ENCODE results near the gene MAD2L2. TPM values are rescaled to one million over a fixed set of nuclear protein-coding genes. Genes with fewer than 3 reads are reported as not detected.

The MAD2L2 gene
- total and polyA plus RNA-seq, 4 experiments from 2014 or later: 20.7 to 55.1 (median 37.1) TPM

- Mint-ChIP-seq H3K9me3 (no peaks in the 10 kb centered on the region), H3K27me3 (peaks cover 15 to 17% of the 10 kb centered on the region in 2 donors), H3K27ac (no peak overlapping the region), H3K4me1 (no peaks in the 10 kb centered on the region), H3K36me3 (no peaks in the 10 kb centered on the region), H3K4me3 (no peak overlapping the region)
- CTCF ChIA-PET (ENCODE audit: partially characterized antibody): interaction anchor here (1.4 kb wide), 1 partner anchor 24 kb away, joined by 3 read pairs; no protein-coding TSS in a partner anchor
- H3K36me3 ChIP-seq (ENCODE audit: insufficient read depth, low read length): no peaks in the 10 kb centered on the region
- no peak for DNase-seq
- no peak overlapping the region for H3K4me3 ChIP-seq (ENCODE audit: low read length in 2 of 2)
- POLR2A ChIA-PET (ENCODE audit: partially characterized antibody): no interaction called here
- intact Hi-C loops (cut with micrococcal nuclease): no loop called here
- no peak overlapping the region for H3K27ac ChIP-seq (ENCODE audit: low read depth, low read length)
- no peaks in the 10 kb centered on the region for H3K4me1 ChIP-seq (ENCODE audit: insufficient read depth, low read length)
- no peaks in the 10 kb centered on the region for H3K9me3 ChIP-seq (ENCODE audit: control insufficient read depth in 1 of 2, low read length in 2 of 2)
- peaks cover 3% of the 10 kb centered on the region for H3K27me3 ChIP-seq (ENCODE audit: insufficient read depth, low read length)
These were observed 24.6 kb upstream of the MAD2L2 start for GRCh38 chr1:11705596-11705995.

- peaks cover 3% of the 10 kb centered on the region for H3K27me3 ChIP-seq (ENCODE audit: insufficient read depth, low read length)
- no peak overlapping the region for H3K4me3 Mint-ChIP-seq
These were observed 23.9 kb upstream of the MAD2L2 start for GRCh38 chr1:11704691-11705475.

GRCh38 chr1:11704194-11704529 lies 23.2 kb upstream of the MAD2L2 start:
- no peaks in the 10 kb centered on the region for H3K36me3 Mint-ChIP-seq

More at GRCh38 chr1:11704691-11705475, 23.9 kb upstream of the MAD2L2 start:
- Mint-ChIP-seq H3K27ac (no peak overlapping the region), H3K27me3 (peaks cover 15 to 16% of the 10 kb centered on the region in 2 donors), H3K4me1 (no peaks in the 10 kb centered on the region), H3K9me3 (no peaks in the 10 kb centered on the region), H3K36me3 (no peaks in the 10 kb centered on the region)
- H3K4me3 ChIP-seq (ENCODE audit: low read length in 2 of 2): no peak overlapping the region
- no peaks in the 10 kb centered on the region for H3K9me3 ChIP-seq (ENCODE audit: control insufficient read depth in 1 of 2, low read length in 2 of 2)
- POLR2A ChIA-PET (ENCODE audit: partially characterized antibody): no interaction called here
- no peak overlapping the region for H3K27ac ChIP-seq (ENCODE audit: low read depth, low read length)
- H3K36me3 ChIP-seq (ENCODE audit: insufficient read depth, low read length): no peaks in the 10 kb centered on the region
- no peak for DNase-seq
- CTCF ChIA-PET (ENCODE audit: partially characterized antibody): interaction anchor here (1.4 kb wide), 1 partner anchor 23 kb away, joined by 3 read pairs; no protein-coding TSS in a partner anchor
- intact Hi-C loops (cut with micrococcal nuclease): no loop called here
- no peaks in the 10 kb centered on the region for H3K4me1 ChIP-seq (ENCODE audit: insufficient read depth, low read length)

GRCh38 chr1:11703357-11704193 lies 22.6 kb upstream of the MAD2L2 start:
- H3K4me1 ChIP-seq (ENCODE audit: insufficient read depth, low read length): no peaks in the 10 kb centered on the region

More at GRCh38 chr1:11704194-11704529, 23.2 kb upstream of the MAD2L2 start:
- no peaks in the 10 kb centered on the region for H3K9me3 Mint-ChIP-seq
- intact Hi-C loops (cut with micrococcal nuclease): no loop called here
- Histone ChIP-seq H3K27me3 (ENCODE audit: insufficient read depth, low read length) (peaks cover 3% of the 10 kb centered on the region), H3K36me3 (ENCODE audit: insufficient read depth, low read length) (no peaks in the 10 kb centered on the region), H3K27ac (ENCODE audit: low read depth, low read length) (no peak overlapping the region), H3K4me1 (ENCODE audit: insufficient read depth, low read length) (no peaks in the 10 kb centered on the region), H3K4me3 (ENCODE audit: low read length in 2 of 2) (no peak overlapping the region), H3K9me3 (ENCODE audit: control insufficient read depth in 1 of 2, low read length in 2 of 2) (no peaks in the 10 kb centered on the region)
- H3K27ac Mint-ChIP-seq: no peak overlapping the region
- DNase-seq: no peak
- H3K4me3 Mint-ChIP-seq: no peak overlapping the region
- H3K4me1 Mint-ChIP-seq: no peaks in the 10 kb centered on the region
- CTCF ChIA-PET (ENCODE audit: partially characterized antibody): interaction anchor here (1.4 kb wide), 1 partner anchor 22 kb away, joined by 3 read pairs; no protein-coding TSS in a partner anchor
- peaks cover 12% of the 10 kb centered on the region in 2 donors for H3K27me3 Mint-ChIP-seq
- POLR2A ChIA-PET (ENCODE audit: partially characterized antibody): no interaction called here

GRCh38 chr1:11701981-11702803 lies 21.2 kb upstream of the MAD2L2 start:
- H3K27ac Mint-ChIP-seq: no peak overlapping the region
- no peaks in the 10 kb centered on the region for H3K9me3 Mint-ChIP-seq
- no peak overlapping the region for H3K4me3 ChIP-seq (ENCODE audit: low read length in 2 of 2)
- no peak overlapping the region for H3K4me3 Mint-ChIP-seq
- peaks cover 15 to 16% of the 10 kb centered on the region in 2 donors for H3K27me3 Mint-ChIP-seq
- no peaks in the 10 kb centered on the region for H3K27me3 ChIP-seq (ENCODE audit: insufficient read depth, low read length)
- H3K36me3 ChIP-seq (ENCODE audit: insufficient read depth, low read length): no peaks in the 10 kb centered on the region
- no peak overlapping the region for H3K27ac ChIP-seq (ENCODE audit: low read depth, low read length)
- DNase-seq: no peak
- no peaks in the 10 kb centered on the region for H3K36me3 Mint-ChIP-seq
- intact Hi-C loops (cut with micrococcal nuclease): no loop called here
- peaks cover 5% of the 10 kb centered on the region for H3K4me1 ChIP-seq (ENCODE audit: insufficient read depth, low read length)
- H3K9me3 ChIP-seq (ENCODE audit: control insufficient read depth in 1 of 2, low read length in 2 of 2): no peaks in the 10 kb centered on the region
- H3K4me1 Mint-ChIP-seq: no peaks in the 10 kb centered on the region
- CTCF ChIA-PET (ENCODE audit: partially characterized antibody): interaction anchor here (1.5 kb wide), 1 partner anchor 9 kb away, joined by 3 read pairs; no protein-coding TSS in a partner anchor
- POLR2A ChIA-PET (ENCODE audit: partially characterized antibody): no interaction called here

More at GRCh38 chr1:11703357-11704193, 22.6 kb upstream of the MAD2L2 start:
- POLR2A ChIA-PET (ENCODE audit: partially characterized antibody): no interaction called here
- intact Hi-C loops (cut with micrococcal nuclease): no loop called here
- Histone ChIP-seq H3K27ac (ENCODE audit: low read depth, low read length) (no peak overlapping the region), H3K36me3 (ENCODE audit: insufficient read depth, low read length) (no peaks in the 10 kb centered on the region), H3K9me3 (ENCODE audit: control insufficient read depth in 1 of 2, low read length in 2 of 2) (no peaks in the 10 kb centered on the region), H3K27me3 (ENCODE audit: insufficient read depth, low read length) (no peaks in the 10 kb centered on the region), H3K4me3 (ENCODE audit: low read length in 2 of 2) (no peak overlapping the region)
- H3K36me3 Mint-ChIP-seq: no peaks in the 10 kb centered on the region
- no peak for DNase-seq
- no peaks in the 10 kb centered on the region for H3K4me1 Mint-ChIP-seq
- CTCF ChIA-PET (ENCODE audit: partially characterized antibody): no interaction called here
- no peak overlapping the region for H3K4me3 Mint-ChIP-seq
- H3K9me3 Mint-ChIP-seq: no peaks in the 10 kb centered on the region
- H3K27ac Mint-ChIP-seq: no peak overlapping the region
- H3K27me3 Mint-ChIP-seq: peaks cover 11 to 13% of the 10 kb centered on the region in 2 donors

GRCh38 chr1:11701551-11701961 lies 20.6 kb upstream of the MAD2L2 start:
- H3K27ac ChIP-seq (ENCODE audit: low read depth, low read length): no peak overlapping the region
- Mint-ChIP-seq H3K4me3 (no peak overlapping the region), H3K9me3 (no peaks in the 10 kb centered on the region), H3K4me1 (no peaks in the 10 kb centered on the region), H3K27ac (no peak overlapping the region), H3K27me3 (peaks cover 15 to 16% of the 10 kb centered on the region in 2 donors), H3K36me3 (no peaks in the 10 kb centered on the region)
- ChIA-PET POLR2A (ENCODE audit: partially characterized antibody) (no interaction called here), CTCF (ENCODE audit: partially characterized antibody) (interaction anchor here (1.5 kb wide), 1 partner anchor 9 kb away, joined by 3 read pairs; no protein-coding TSS in a partner anchor)
- no peak overlapping the region for H3K4me3 ChIP-seq (ENCODE audit: low read length in 2 of 2)
- peaks cover 5% of the 10 kb centered on the region for H3K4me1 ChIP-seq (ENCODE audit: insufficient read depth, low read length)
- DNase-seq: no peak
- no peaks in the 10 kb centered on the region for H3K9me3 ChIP-seq (ENCODE audit: control insufficient read depth in 1 of 2, low read length in 2 of 2)
- H3K27me3 ChIP-seq (ENCODE audit: insufficient read depth, low read length): no peaks in the 10 kb centered on the region
- intact Hi-C loops (cut with micrococcal nuclease): no loop called here
- H3K36me3 ChIP-seq (ENCODE audit: insufficient read depth, low read length): no peaks in the 10 kb centered on the region
